Colonic mucosa (tissue), 4 donors: ENCODE results near the gene CASP8. TPM values are rescaled to one million over a fixed set of nuclear protein-coding genes. Genes with fewer than 3 reads are reported as not detected.

ENCODE experiments used
- DNase-seq: peaks from one replicate; pipeline ENCODE4 v3.0.0-alpha.2; 2020
- H3K27ac ChIP-seq: fragments of 200-600 bp; one replicate; pipeline ENCODE4 v1.8.0; 2021
- H3K27me3 ChIP-seq: fragments of 200-600 bp; one replicate; pipeline ENCODE4 v1.8.0; 2021
- H3K36me3 ChIP-seq: fragments of 200-600 bp; one replicate; pipeline ENCODE4 v1.8.0; 2021
- H3K4me1 ChIP-seq: fragments of 200-600 bp; one replicate; pipeline ENCODE4 v1.8.0; 2021; ENCODE audit warnings: mild to moderate bottlenecking
- H3K4me3 ChIP-seq: fragments of 200-600 bp; one replicate; pipeline ENCODE4 v1.8.0; 2021
- H3K9ac ChIP-seq, 2 donors: one replicate each; pipeline ENCODE4 v1.7.0; 2013; ENCODE audit warnings: control low read depth in 2 of 2, low read depth in 2 of 2, low read length in 2 of 2
- H3K9me3 ChIP-seq: fragments of 200-600 bp; one replicate; pipeline ENCODE4 v1.8.0; 2021
- intact Hi-C: fragments of 100-400 bp; cut with DNase I; formaldehyde crosslinking; loops from one replicate; pipeline ENCODE4 v1.14.1; 2022
- total RNA-seq, 2 donors: library from RNA; stranded (reverse); fragmentation: NEBNext Ultra II Directional in 1 of 2; extraction: Animal tissue kit (Norgen Biotek cat#: 25700) in 1 of 2; gene quantifications; one replicate each; pipeline ENCODE4 v1.2.1, GENCODE V29; 2021
- TF ChIP-seq, protein P1 (sequence below): fragments of 200-600 bp; IDR thresholded peaks from one replicate; pipeline ENCODE4 v1.8.0; 2022; ENCODE audit warnings: antibody characterized with exemption, mild to moderate bottlenecking
- donor health status: healthy.
- donor health status: DM: no; HTN: no; CAD: no.
- donor health status: DM: no; HTN: no; CAD: no.

The CASP8 gene
- 10 to 100 TPM; 25.5 to 31.9 TPM for total RNA-seq

DNA sequence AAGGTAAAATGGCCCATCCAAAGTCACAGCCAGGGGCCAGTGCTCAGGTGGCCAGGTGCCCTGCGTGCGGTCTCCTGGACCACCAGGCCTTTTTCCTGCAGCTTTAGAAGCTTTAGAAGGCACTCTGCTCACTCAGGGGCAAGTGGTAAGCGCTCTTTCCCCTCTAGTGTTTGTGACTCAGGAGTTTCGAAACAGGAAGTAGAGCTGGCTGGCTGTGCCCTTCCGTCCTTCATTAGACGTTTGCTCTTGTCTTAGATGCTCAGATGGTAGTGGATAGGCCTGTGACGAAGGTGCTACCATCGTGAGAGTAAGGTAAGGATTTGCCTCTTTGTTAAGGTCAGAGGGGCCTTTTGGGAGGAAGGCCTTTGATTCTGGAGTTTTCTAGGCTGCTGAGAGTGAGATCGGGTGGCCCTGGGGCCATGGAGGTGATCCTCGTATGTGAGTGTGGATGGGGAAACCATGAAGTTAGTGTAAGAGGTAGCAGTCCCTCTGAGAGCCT lies at the start of gene CASP8:
CASP8 (plus strand) TSS at position 235 of the 499 bp plus-strand sequence. CDS start 5,951 bp downstream, outside the sequence.
- H3K9me3 ChIP-seq: no peaks in the 10 kb centered on the region
- H3K9ac ChIP-seq: peak within 1 kb of the TSS; percentile 54 to 66
- no peaks in the 10 kb centered on the region for H3K27me3 ChIP-seq
- TF ChIP-seq, protein P1, sequence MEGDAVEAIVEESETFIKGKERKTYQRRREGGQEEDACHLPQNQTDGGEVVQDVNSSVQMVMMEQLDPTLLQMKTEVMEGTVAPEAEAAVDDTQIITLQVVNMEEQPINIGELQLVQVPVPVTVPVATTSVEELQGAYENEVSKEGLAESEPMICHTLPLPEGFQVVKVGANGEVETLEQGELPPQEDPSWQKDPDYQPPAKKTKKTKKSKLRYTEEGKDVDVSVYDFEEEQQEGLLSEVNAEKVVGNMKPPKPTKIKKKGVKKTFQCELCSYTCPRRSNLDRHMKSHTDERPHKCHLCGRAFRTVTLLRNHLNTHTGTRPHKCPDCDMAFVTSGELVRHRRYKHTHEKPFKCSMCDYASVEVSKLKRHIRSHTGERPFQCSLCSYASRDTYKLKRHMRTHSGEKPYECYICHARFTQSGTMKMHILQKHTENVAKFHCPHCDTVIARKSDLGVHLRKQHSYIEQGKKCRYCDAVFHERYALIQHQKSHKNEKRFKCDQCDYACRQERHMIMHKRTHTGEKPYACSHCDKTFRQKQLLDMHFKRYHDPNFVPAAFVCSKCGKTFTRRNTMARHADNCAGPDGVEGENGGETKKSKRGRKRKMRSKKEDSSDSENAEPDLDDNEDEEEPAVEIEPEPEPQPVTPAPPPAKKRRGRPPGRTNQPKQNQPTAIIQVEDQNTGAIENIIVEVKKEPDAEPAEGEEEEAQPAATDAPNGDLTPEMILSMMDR: no peak
- intact Hi-C loops: no loop called here
- peak within 1 kb of the TSS; percentile 93 for H3K27ac ChIP-seq
- H3K4me3 ChIP-seq: peak within 1 kb of the TSS; percentile 14
- no peak for DNase-seq
- H3K36me3 ChIP-seq: no peaks in the 10 kb centered on the region
- no peaks in the 10 kb centered on the region for H3K4me1 ChIP-seq

DNA sequence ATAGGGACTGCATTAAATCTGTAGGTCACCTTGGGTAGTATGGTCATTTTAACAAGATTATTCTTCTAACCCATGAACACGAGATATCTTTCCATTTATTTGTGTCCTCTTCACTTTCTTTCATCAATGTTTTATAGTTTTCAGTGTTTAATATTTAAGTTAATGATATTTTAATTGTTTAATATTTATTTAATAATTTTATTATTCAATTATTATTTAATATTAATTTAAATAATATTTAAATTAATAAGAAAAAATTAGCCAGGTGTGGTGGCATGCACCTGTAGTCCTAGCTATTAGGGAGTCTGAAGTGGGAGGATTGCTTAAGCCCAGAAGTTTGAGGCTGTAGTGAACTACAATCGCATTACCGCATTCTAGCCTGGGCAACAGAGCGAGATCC lies 44.4 kb upstream of the CASP8 start:
- Histone ChIP-seq H3K27ac (no peak overlapping the region), H3K27me3 (no peaks in the 10 kb centered on the region), H3K4me3 (no peak overlapping the region), H3K9me3 (no peaks in the 10 kb centered on the region), H3K4me1 (no peaks in the 10 kb centered on the region), H3K36me3 (peaks cover 4% of the 10 kb centered on the region), H3K9ac (no peak overlapping the region)
- DNase-seq: no peak
- TF ChIP-seq, protein P1: no peak
- intact Hi-C loops: no loop called here

DNA sequence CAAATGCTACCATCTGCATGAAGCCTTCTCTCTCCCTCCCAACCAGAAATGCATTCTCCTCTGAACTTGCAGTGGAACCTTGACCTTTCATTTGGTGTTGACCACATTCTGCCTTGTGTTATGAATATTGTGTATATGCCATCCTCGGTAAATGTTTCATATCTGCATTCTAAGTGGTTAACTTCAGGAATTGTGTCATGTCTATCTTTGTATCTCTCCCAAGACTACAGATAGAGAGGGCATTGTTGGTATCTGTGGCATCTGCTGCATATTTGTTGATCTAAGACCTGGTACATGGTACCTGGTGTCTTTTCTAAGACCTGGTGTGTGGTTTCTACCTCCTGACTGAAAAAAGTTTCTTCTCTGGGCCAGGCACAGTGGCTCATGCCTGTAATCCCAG lies 43.4 kb upstream of the CASP8 start:
- TF ChIP-seq, protein P1: no peak
- H3K4me1 ChIP-seq: no peaks in the 10 kb centered on the region
- no peak overlapping the region for H3K4me3 ChIP-seq
- DNase-seq: no peak
- H3K27ac ChIP-seq: no peak overlapping the region
- H3K9ac ChIP-seq: no peak overlapping the region
- peaks cover 4% of the 10 kb centered on the region for H3K36me3 ChIP-seq
- H3K9me3 ChIP-seq: no peaks in the 10 kb centered on the region
- intact Hi-C loops: no loop called here
- H3K27me3 ChIP-seq: no peaks in the 10 kb centered on the region

DNA sequence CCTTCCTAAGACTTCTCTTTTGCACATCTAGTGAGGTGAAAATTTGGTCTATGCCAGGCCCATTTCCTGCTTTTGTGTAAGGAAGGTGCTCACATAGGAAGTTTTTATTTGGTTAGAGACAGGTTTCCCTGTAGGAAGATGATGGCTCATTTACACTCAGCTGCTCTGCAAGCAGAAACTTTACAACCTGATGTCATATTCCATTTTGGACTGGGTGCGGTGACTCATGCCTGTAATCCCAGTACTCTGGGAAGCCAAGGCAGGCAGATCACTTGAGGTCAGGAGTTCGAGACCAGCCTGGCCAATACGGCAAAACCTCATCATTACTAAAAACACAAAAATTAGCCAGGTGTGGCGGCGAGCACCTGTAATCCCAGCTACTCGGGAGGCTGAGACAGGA lies 41.6 kb upstream of the CASP8 start:
- H3K9me3 ChIP-seq: no peaks in the 10 kb centered on the region
- no peak overlapping the region for H3K4me3 ChIP-seq
- peak; percentile 62 for DNase-seq
- no peaks in the 10 kb centered on the region for H3K27me3 ChIP-seq
- TF ChIP-seq, protein P1: no peak
- intact Hi-C loops: no loop called here
- H3K27ac ChIP-seq: peak overlapping the region; percentile 82
- no peaks in the 10 kb centered on the region for H3K4me1 ChIP-seq
- H3K9ac ChIP-seq: no peak overlapping the region
- H3K36me3 ChIP-seq: peaks cover 4% of the 10 kb centered on the region

DNA sequence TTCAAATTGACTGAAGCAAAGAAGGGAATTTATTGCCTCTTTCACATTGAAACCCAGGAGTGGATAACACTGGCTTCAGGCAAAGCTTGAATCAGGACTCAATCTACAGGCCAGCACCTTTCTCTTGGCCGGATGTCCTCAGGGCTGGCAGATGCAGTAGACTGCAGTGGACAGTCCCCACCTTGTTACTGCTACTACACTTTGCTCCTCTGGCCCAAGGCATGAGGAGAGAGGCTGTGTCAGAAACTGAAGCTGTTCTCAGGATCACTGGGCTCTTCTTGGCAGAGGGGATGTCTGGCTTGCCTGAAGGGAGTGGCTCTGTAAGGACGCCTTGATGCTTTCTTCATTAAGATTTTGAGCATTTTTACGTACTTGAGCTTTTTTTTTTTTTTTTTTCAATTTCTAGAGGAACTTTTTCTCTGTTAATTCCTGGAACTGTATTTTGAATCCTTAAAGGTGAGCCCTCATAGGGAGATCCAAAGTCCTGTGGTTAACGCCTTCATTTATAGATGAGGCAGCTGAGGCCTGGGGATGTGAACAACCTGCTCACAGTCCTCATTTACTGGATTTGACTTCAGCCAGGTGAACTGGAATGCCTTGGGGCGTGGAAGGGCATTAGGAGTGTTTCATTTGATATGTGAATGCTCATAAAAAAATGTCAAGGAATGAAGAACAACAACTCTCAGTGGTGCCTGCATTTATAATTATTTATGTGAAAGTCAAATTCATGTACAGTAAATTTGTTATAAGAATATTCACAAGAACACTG lies 40.8 kb upstream of the CASP8 start:
- Histone ChIP-seq H3K4me3 (no peak overlapping the region), H3K9me3 (no peaks in the 10 kb centered on the region), H3K27me3 (no peaks in the 10 kb centered on the region), H3K9ac (peak overlapping the region in 1 of 2 donors; percentile 59), H3K4me1 (no peaks in the 10 kb centered on the region), H3K36me3 (peaks cover 4% of the 10 kb centered on the region), H3K27ac (peak overlapping the region; percentile 82)
- intact Hi-C loops: no loop called here
- peak; percentile 76 for DNase-seq
- TF ChIP-seq, protein P1: no peak
